ENCODE results near the gene MBNL2.

MBNL2 gene

DNA sequence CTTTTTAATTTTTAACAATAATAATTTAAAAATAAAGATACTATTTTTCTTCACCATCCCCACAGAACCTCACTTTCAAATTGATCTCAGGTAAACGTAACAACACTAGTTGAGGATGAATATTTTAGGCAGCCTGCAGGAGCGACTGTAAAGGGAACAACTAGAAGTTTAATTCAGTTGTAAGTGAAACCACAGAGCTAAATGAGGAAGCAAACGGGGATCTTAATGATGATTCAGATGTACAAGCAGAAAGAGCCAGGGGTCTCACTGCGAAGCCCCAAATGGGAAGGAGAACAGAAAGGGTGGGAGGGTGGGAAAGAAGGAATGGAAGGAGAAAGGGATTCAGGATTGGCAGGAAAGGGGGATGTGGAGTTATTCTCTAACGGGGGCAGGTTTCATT lies 157.3 kb downstream of the MBNL2 start:
- no peak for DNase-seq
- Histone ChIP-seq H3K4me3 (ENCODE audit: low read depth, low read length) (no peak overlapping the region), H3K27ac (no peak overlapping the region), H3K27me3 (replicated peaks) (no peaks in the 10 kb centered on the region), H3K36me3 (replicated peaks) (peaks cover 11% of the 10 kb centered on the region)
- no peak for TF ChIP-seq CTCF (IDR thresholded peaks at IDR 0.05; ENCODE audit: low read depth, low read length, missing control alignments)
- in situ Hi-C loops (cut with HindIII; ENCODE audit: low pct_ligation_motif_present, low sequenced_read_pairs): no loop called here

- H3K27ac ChIP-seq: no peak overlapping the region
- peaks cover 3% of the 10 kb centered on the region for H3K36me3 ChIP-seq (replicated peaks)
- DNase-seq: no peak
- H3K27me3 ChIP-seq (replicated peaks): no peaks in the 10 kb centered on the region
- H3K4me3 ChIP-seq (ENCODE audit: low read depth, low read length): no peak overlapping the region
- TF ChIP-seq CTCF (IDR thresholded peaks at IDR 0.05; ENCODE audit: low read depth, low read length, missing control alignments): no peak
- in situ Hi-C loops (cut with HindIII; ENCODE audit: low pct_ligation_motif_present, low sequenced_read_pairs): no loop called here
Measured at GRCh38 chr13:97380696-97381095, 158.6 kb downstream of the MBNL2 start.

DNA sequence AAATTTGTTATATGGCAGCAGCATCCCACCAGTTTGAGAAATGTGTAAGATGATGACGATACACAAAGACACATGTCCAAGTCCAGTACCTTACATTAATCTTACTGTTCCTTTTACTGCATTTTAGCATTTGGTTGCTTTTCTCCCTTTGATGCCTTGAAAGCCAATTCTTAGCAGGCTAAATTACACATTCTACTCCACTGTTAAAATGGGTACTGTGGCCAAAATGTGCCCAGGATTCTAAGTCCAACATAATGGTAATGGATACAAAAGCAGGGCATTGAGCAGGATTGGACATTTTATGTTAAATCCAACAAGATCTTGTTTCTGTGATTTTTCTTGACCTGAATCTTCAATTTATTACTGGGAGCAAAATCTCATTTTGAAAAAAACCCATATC lies 159.1 kb downstream of the MBNL2 start:
- H3K27me3 ChIP-seq (replicated peaks): no peaks in the 10 kb centered on the region
- no peak overlapping the region for H3K4me3 ChIP-seq (ENCODE audit: low read depth, low read length)
- peaks cover 3% of the 10 kb centered on the region for H3K36me3 ChIP-seq (replicated peaks)
- H3K27ac ChIP-seq: no peak overlapping the region
- TF ChIP-seq CTCF (IDR thresholded peaks at IDR 0.05; ENCODE audit: low read depth, low read length, missing control alignments): no peak
- in situ Hi-C loops (cut with HindIII; ENCODE audit: low pct_ligation_motif_present, low sequenced_read_pairs): no loop called here
- DNase-seq: no peak

- Histone ChIP-seq H3K27me3 (replicated peaks) (no peaks in the 10 kb centered on the region), H3K4me3 (ENCODE audit: low read depth, low read length) (no peak overlapping the region), H3K27ac (no peak overlapping the region), H3K36me3 (replicated peaks) (peaks cover 4% of the 10 kb centered on the region)
- no peak for DNase-seq
- no peak for TF ChIP-seq CTCF (IDR thresholded peaks at IDR 0.05; ENCODE audit: low read depth, low read length, missing control alignments)
- in situ Hi-C loops (cut with HindIII; ENCODE audit: low pct_ligation_motif_present, low sequenced_read_pairs): no loop called here
Measured at GRCh38 chr13:97382276-97382675, 160.1 kb downstream of the MBNL2 start.

DNA sequence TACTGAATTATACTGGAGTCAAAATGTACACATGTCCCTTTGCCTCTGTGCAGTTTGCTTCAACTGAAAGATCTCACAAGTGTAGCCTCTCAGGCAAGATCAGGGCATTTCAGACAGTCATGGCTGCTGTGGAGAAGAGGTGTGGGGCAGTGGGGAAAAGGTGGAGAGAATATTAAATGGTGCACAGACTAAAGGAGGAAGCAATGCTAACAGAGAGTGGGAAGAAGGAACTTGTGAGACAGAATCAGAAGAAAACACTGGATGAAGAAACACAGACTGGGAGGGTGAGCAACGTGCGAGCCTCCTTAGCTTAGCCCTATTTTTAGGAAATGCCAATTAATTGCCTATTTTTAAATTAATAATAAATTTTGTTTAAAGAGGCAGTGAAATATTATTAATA lies 162.2 kb downstream of the MBNL2 start:
- Histone ChIP-seq H3K36me3 (replicated peaks) (peaks cover 5% of the 10 kb centered on the region), H3K27me3 (replicated peaks) (no peaks in the 10 kb centered on the region), H3K4me3 (ENCODE audit: low read depth, low read length) (no peak overlapping the region), H3K27ac (no peak overlapping the region)
- TF ChIP-seq CTCF (IDR thresholded peaks at IDR 0.05; ENCODE audit: low read depth, low read length, missing control alignments): no peak
- no peak for DNase-seq
- in situ Hi-C loops (cut with HindIII; ENCODE audit: low pct_ligation_motif_present, low sequenced_read_pairs): no loop called here

DNA sequence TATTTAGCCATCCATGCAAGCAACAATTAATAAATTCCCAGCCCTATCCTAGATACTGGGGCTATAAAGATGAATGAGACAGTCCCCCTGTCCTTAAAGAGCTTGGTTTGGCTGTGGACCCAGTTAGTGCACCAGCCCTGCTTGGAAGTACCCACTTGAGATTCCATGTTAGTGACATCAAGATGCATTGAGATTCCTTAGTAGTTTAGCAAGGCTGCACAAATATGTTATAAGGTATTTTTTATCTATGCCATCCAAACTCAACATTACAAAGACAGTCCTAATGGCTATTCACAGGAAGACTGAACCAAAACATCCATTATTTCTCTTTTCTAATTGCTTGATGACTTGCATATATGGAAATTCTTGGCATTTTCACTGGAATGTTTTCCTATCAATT lies 163.0 kb downstream of the MBNL2 start:
- DNase-seq: no peak
- no peaks in the 10 kb centered on the region for H3K27me3 ChIP-seq (replicated peaks)
- in situ Hi-C loops (cut with HindIII; ENCODE audit: low pct_ligation_motif_present, low sequenced_read_pairs): no loop called here
- no peak overlapping the region for H3K27ac ChIP-seq
- H3K36me3 ChIP-seq (replicated peaks): peaks cover 5% of the 10 kb centered on the region
- no peak for TF ChIP-seq CTCF (IDR thresholded peaks at IDR 0.05; ENCODE audit: low read depth, low read length, missing control alignments)
- H3K4me3 ChIP-seq (ENCODE audit: low read depth, low read length): no peak overlapping the region

Data from brain microvascular endothelial cell (primary cell).